HepG2 (cell line): ENCODE results near the gene GPR31. TPM values are rescaled to one million over a fixed set of nuclear protein-coding genes. Genes with fewer than 3 reads are reported as not detected.

Experiments
- ATAC-seq: fragments of 200-7000 bp; cut with Tn5 transposase; 3 replicates; pipeline ENCODE4 v1.9.1; 2020; ENCODE audit warnings: mild to moderate bottlenecking, moderate library complexity
- BruUV-seq: library from RNA; stranded (reverse); fragments of 400-500 nt; replicated peaks from 2 replicates; lab custom pipeline; 2021; lab: Mats Ljungman, UMichigan
- CTCF ChIA-PET: fragments of 300-600 bp; formaldehyde crosslinking; extraction: SDS; loops from one replicate; lab custom pipeline; 2021; ENCODE audit warnings: low total read pairs, inconsistent platforms, low intra/inter-chr PET ratio; lab: Yijun Ruan, JAX
- POLR2A ChIA-PET: fragments of 350-600 bp; sonication (Branson Sonifier 250); formaldehyde crosslinking; loops from one replicate; lab custom pipeline; 2020; ENCODE audit warnings: antibody characterized with exemption, inconsistent platforms; lab: Yijun Ruan, JAX
- DNase-seq: peaks from one replicate; pipeline ENCODE4 v3.0.0-alpha.2; 2015; ENCODE audit warnings: low spot score
- FAIRE-seq: peaks from 3 replicates; lab custom pipeline; 2011; peaks lifted over from hg19 to GRCh38; lab: Jason Lieb, UNC
- H2AFZ ChIP-seq: one replicate; pipeline ENCODE4 v1.6.1; 2011; ENCODE audit warnings: low read length, inconsistent platforms
- H3K27ac ChIP-seq: fragments of 300-600 bp; 3 replicates; pipeline ENCODE4 v1.8.0; 2011; ENCODE audit warnings: mixed run types, mild to moderate bottlenecking, mixed read lengths, low read length, inconsistent platforms; ENCODE audit not compliant: insufficient read depth; ENCODE audit errors: extremely low read length
- H3K27me3 ChIP-seq, 2 experiments: fragments of 200-600 bp in 1 of 2; 2 replicates in 1 of 2; 3 replicates in 1 of 2; pipeline versions ENCODE4 v1.6.0 to v1.8.0; 2011; ENCODE audit warnings: low read length in 2 of 2, mild to moderate bottlenecking in 2 of 2, moderate library complexity in 2 of 2, inconsistent platforms in 1 of 2; ENCODE audit not compliant: insufficient read depth in 2 of 2, control insufficient read depth in 1 of 2
- H3K36me3 ChIP-seq, 2 experiments: fragments of 200-600 bp in 1 of 2; replicated peaks in 1 of 2; 2 replicates in 1 of 2; 3 replicates in 1 of 2; pipeline versions ENCODE4 v1.5.1 to v1.8.0; 2011; ENCODE audit warnings: low read length in 2 of 2, inconsistent platforms in 1 of 2; ENCODE audit not compliant: insufficient read depth in 2 of 2, control insufficient read depth in 1 of 2
- H3K4me1 ChIP-seq: 2 replicates; pipeline ENCODE4 v1.5.1; 2012; ENCODE audit warnings: low read length, inconsistent platforms; ENCODE audit not compliant: insufficient read depth
- H3K4me2 ChIP-seq: 2 replicates; pipeline ENCODE4 v1.6.0; 2011; ENCODE audit warnings: low read depth, low read length, inconsistent platforms
- H3K4me3 ChIP-seq, 3 experiments: fragments of 200-600 bp in 1 of 3; sonication (generic), shearing (Covaris generic) in 1 of 3; replicated peaks in 1 of 3; 2 replicates each; pipeline ENCODE4 v1.5.1; 2011 to 2016; ENCODE audit warnings: low read length in 3 of 3, inconsistent platforms in 2 of 3, low read depth in 2 of 3, mild to moderate bottlenecking in 2 of 3, control low read depth in 1 of 3, mixed read lengths in 1 of 3; ENCODE audit not compliant: insufficient read depth in 1 of 3
- H3K79me2 ChIP-seq: one replicate; pipeline ENCODE4 v1.6.1; 2011; ENCODE audit warnings: low read length, inconsistent platforms; ENCODE audit not compliant: insufficient read depth
- H3K9ac ChIP-seq: 2 replicates; pipeline ENCODE4 v1.6.0; 2011; ENCODE audit warnings: mild to moderate bottlenecking, low read depth, low read length, inconsistent platforms; ENCODE audit not compliant: insufficient read depth
- H3K9me3 ChIP-seq: 2 replicates; pipeline ENCODE4 v1.5.1; 2012; ENCODE audit warnings: mild to moderate bottlenecking, low read length
- H4K20me1 ChIP-seq: 2 replicates; pipeline ENCODE4 v1.6.0; 2011; ENCODE audit warnings: inconsistent platforms, mild to moderate bottlenecking, low read length, moderate library complexity; ENCODE audit not compliant: insufficient read depth
- HDAC1 ChIP-seq: sonication (generic); formaldehyde crosslinking; IDR thresholded peaks from 2 replicates; pipeline ENCODE4 v1.5.1; 2020; ENCODE audit warnings: mild to moderate bottlenecking, missing genetic modification reagents
- KAT7 ChIP-seq: IDR thresholded peaks from 2 replicates; pipeline ENCODE4 v1.6.1; 2018; ENCODE audit warnings: borderline replicate concordance, missing compliant biosample characterization
- SNAPC2 ChIP-seq: sonication (generic); formaldehyde crosslinking; IDR thresholded peaks from 2 replicates; pipeline ENCODE4 v1.8.1; 2022; ENCODE audit warnings: mild to moderate bottlenecking, missing genetic modification reagents
- THAP7 ChIP-seq: sonication (generic); formaldehyde crosslinking; IDR thresholded peaks from 2 replicates; pipeline ENCODE4 v1.8.1; 2023; ENCODE audit warnings: mild to moderate bottlenecking, missing genetic modification reagents
- ZNF609 ChIP-seq: sonication (generic); formaldehyde crosslinking; IDR thresholded peaks from 2 replicates; pipeline ENCODE4 v1.4.0; 2020; ENCODE audit warnings: mild to moderate bottlenecking, missing genetic modification reagents, borderline replicate concordance
- WGBS: methylation state at CpG from one replicate; pipeline ENCODE4 v1.1.6; 2017; ENCODE audit warnings: low lambda C conversion rate; 5-methylcytosine and 5-hydroxymethylcytosine counted together
- in situ Hi-C: cut with HindIII; loops from 2 replicates; pipeline ENCODE4 v1.10.0; 2017; ENCODE audit warnings: low pct_unique_long_range_greater_than_20kb; ENCODE audit not compliant: extremely low pct_ligation_motif_present
- intact Hi-C: fragments of 100-400 bp; cut with micrococcal nuclease; formaldehyde crosslinking; loops from one replicate; pipeline ENCODE4 v1.10.0; 2022; ENCODE audit not compliant: unreplicated experiment
- polyA plus RNA-seq, 8 experiments: library from polyadenylated mRNA; depleted of rRNA in 3 of 8; stranded (reverse) in 7 of 8; unstranded in 1 of 8; fragments of >200 nt; fragmentation: Illumina TruSeq in 4 of 8; extraction: Trizol in 4 of 8; gene quantifications; 2 replicates each; pipeline versions ENCODE4 v1.2.1 to v1.2.3, GENCODE V29; 2011 to 2016; ENCODE audit warnings: low read depth in 4 of 8, missing spikeins in 1 of 8, mixed read lengths in 1 of 8; ENCODE audit not compliant: insufficient read depth in 1 of 8
- total RNA-seq, 5 experiments: library from RNA; depleted of rRNA; stranded (reverse); fragments of >200 nt; fragmentation: Illumina TruSeq; extraction: Trizol; gene quantifications; 2 replicates each; pipeline ENCODE4 v1.2.3, GENCODE V29; 2016; ENCODE audit warnings: low read depth in 1 of 5

Gene GPR31
- total and polyA plus RNA-seq, 2 of the 13 experiments (the other 11 are each of a cell fraction or from before 2014, with no cell fraction given) = not detected

- TF ChIP-seq ZNF609 (CRISPR knock-in tag) = no peak
- no peak for TF ChIP-seq SNAPC2 (CRISPR knock-in tag)
- no peak for TF ChIP-seq HDAC1
- TF ChIP-seq, all 625 proteins: peak for 0
Observed at GRCh38 chr6:167152862-167153261, 4.9 kb downstream of the GPR31 start (continued).

- CTCF ChIA-PET = no interaction called here
- H3K27ac ChIP-seq = no peak overlapping the region
- ATAC-seq (no peak), DNase-seq (no peak), FAIRE-seq (no peak)
- POLR2A ChIA-PET = no interaction called here
- no peaks in the 10 kb centered on the region for H3K36me3 ChIP-seq
- no peak overlapping the region for H2AFZ ChIP-seq
- no TSS peak for BruUV-seq
- 44% methylated on average over 7 of the region's 7 CpGs for WGBS
- intact Hi-C loops = no loop called here
- no peaks in the 10 kb centered on the region for H3K79me2 ChIP-seq
- H3K9me3 ChIP-seq = no peaks in the 10 kb centered on the region
- H3K9ac ChIP-seq = no peak overlapping the region
- no peak for TF ChIP-seq KAT7 (CRISPR knock-in tag)
- TF ChIP-seq THAP7 (CRISPR knock-in tag) = no peak
- no peaks in the 10 kb centered on the region for H4K20me1 ChIP-seq
- H3K4me1 ChIP-seq = peaks cover 14% of the 10 kb centered on the region; the same call in 1 of the 2 replicates
- H3K27me3 ChIP-seq = peaks cover 13 to 90% of the 10 kb centered on the region in 2 experiments
- H3K4me2 ChIP-seq = no peak overlapping the region
- no peak overlapping the region for H3K4me3 ChIP-seq
- in situ Hi-C loops = no loop called here
Observed at GRCh38 chr6:167151648-167152047, 6.1 kb downstream of the GPR31 start.
